Activated CD4-positive, alpha-beta T cell treated with anti-CD3 and anti-CD28 coated beads for 48 hours (primary cell): ENCODE measurements around the gene PLEKHG2.

Source experiments
- DNase-seq: peaks from one replicate; pipeline ENCODE4 v3.0.0-alpha.2; 2020

PLEKHG2 gene

DNA sequence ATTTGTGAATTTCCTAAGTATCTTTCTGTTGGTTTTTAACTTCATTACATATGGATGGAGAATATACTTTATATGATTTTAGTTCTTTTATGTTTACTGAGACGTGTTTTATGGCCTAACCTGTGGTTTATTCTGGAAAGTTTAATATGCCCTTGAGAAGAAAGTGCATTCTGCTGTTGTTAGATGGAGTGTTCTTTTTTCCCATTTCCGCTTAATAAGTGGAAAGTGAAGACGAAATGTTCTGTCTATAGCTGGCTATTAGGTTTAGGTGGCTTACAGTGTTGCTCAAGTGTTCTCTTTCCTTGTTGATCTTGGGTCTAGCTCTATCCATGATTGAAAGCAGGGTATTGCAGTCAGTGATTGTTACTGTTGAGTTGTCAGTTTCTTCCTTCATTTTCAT, 50.9 kb downstream of the PLEKHG2 start:
- no peak for DNase-seq

DNA sequence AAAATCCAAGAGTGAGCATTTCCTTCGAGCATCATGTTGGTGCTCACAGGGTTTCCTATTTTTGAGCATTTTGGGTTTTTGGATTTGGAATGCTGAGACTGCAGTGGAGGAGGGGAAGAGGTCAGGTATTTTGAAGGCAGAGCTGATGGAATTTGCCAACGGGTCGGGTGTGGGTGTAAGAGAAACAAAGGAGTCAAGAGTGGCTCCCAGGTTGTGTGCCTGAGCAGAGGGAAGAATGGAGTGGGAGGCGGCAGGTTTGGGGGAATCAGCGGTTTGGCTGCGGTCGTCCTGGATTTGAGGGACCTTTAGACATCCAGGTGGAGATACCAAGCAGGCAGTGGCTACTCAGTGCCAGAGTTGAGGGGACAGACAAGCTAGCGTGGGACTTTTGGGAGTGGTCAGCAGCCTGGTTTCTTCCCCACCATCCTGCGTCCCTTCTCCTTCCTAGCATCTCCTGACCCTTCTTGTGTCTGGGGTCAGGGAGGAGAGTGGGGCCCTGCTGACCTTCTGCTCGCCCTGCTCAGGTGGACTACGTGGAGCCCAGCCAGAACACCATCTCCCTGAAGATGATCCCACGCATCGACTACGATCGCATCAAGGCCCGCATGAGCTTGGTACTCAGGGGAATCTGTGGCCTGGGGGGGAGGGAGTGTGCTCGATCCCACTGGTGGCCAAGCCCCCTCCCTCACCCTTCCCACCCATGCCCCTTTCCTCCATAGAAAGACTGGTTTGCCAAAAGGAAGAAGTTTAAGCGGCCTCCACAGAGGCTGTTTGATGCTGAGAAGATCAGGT, 53.7 kb downstream of the PLEKHG2 start:
- DNase-seq: no peak

DNA sequence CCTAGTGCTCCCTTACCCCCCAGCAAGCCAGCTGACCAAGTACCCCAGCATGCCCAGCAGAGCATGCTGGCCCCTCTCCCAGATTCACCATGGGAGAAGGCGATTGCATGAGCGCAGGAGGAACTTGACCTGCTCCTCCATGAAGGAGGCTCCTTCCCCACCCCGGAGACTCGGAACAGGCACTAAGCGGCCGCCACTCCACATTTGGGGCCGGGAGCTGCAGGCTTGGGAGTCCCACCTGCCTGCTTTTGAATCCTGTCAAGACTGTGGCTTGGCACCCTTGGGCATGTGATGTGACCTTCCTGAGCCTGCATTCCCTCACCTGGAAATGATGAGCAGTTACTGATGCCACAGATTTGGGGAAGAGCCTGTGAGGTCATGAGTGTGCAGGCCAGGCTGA, 55.5 kb downstream of the PLEKHG2 start:
- no peak for DNase-seq

DNA sequence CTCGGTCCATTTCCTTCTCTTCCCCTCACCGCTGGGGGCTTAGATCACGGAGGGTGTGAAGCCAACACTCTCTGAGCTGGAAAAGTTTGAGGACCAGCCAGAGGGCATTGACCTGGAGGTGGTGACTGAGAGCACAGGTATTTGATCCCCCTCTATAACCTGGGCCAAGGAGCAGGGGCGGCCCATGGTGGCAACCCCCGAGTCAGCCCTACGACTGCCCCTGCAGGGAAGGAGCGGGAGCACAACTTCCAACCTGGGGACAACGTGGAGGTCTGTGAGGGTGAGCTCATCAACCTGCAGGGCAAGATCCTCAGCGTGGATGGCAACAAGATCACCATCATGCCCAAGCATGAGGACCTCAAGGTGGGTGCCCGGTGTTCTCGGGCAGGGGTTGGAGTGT, 56.6 kb downstream of the PLEKHG2 start:
- DNase-seq: no peak

DNA sequence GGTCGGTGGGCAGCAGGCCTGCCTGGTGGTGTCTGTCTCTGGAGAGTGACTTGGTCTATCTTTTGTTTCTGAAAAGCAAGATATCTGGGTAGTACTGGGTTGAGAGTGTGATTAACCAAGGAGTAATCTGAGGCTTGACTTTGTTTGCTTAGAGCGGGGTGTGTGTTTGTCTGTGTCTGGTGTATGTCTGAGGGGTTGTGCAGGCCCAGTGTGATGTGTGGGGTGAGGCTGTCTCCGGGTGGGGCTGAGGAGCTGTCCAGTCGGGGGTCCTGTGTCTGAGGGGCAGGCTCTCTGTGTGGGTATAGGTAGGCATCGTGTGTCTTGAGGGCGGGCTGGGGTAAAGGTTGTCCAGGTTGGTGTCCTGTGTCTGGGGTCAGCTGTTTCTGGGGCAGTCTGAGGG, 57.1 kb downstream of the PLEKHG2 start:
- no peak for DNase-seq

DNA sequence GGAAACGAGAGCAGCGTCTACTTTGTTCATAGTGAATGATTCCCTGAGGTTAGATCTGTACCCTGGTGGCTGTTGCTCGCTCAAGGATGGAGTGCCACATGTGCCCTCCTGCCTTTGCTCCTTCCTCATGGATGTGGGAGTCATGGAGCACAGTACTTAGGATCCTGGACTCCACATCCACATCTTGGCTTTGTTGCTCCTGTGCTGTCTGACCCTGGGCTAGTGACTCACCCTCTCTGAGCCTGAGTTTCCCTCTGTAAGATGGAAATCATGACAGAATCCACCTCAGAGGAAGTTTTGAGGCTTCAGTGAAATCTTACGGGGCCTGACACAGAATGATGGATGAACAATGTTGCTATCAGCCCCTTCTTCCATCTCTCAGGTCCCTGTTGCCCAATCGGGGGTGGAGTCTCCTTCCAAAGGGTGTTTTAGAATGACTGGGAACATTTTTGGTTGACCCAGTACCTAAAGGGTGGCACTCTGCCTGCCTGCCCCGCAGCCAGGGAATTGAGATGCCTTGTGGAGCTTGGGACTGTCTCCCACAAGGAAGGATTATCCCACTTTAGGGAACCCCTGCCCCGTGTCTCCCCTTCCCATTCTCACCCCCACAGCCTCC, 58.4 kb downstream of the PLEKHG2 start:
- peak; percentile 45 for DNase-seq

DNA sequence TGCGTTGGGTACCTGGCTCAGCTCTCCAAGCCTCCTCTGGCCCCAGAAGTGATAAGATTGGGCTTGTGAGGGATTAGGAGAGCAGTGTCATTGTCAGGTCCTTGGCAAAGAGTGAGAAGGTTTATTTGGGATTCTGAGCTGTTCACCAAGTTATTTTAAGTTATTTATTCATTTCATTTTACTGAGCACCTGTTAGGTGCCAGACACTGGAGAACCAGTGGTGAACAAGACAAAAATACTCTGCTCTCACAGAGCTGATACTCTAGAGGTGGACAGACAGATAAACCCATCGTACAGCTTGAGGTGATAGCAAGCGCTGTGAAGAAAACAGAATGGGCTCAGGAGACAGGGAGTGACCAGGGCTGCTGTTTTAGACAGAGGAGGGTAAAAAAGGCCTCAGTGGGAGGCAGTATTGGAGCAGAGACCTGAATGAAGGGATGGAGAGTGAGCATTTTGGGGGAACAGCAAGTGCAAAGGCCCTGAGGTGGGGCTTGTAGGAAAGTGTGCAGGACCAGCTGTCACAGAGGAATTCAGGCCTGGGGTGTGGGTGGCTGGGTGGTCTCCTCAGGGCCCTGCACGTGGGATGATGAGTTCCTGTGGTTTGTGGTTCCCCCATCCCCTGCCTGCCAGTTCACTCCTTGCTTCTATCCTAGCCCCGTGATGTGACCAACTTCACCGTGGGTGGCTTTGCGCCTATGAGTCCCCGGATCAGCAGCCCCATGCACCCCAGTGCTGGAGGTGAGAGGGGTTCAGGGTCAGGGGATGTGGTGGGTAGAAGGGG, 59.5 kb downstream of the PLEKHG2 start:
- no peak for DNase-seq

DNA sequence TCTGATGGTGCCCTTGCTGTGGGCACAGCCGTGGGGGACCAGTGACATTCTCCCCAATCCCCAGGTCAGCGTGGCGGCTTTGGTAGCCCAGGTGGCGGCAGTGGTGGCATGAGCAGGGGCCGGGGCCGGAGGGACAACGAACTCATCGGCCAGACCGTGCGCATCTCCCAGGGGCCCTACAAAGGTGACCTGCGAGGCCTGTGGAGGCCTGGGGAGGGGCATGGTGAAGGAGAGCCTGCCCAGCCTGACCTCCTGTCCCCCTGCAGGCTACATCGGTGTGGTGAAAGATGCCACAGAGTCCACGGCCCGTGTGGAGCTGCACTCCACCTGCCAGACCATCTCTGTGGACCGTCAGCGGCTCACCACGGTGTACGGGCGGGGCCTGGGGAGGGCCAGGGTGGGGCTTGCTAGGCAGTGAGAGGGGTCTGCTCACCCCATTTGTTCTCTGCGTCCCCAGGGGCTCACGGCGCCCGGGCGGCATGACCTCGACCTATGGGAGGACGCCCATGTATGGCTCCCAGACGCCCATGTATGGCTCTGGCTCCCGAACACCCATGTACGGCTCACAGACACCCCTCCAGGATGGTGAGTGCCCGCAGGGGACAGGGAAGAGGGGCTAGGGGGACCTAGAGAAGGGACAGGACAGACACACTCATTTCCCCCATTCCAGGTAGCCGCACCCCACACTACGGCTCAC, 60.4 kb downstream of the PLEKHG2 start:
- DNase-seq: no peak

DNA sequence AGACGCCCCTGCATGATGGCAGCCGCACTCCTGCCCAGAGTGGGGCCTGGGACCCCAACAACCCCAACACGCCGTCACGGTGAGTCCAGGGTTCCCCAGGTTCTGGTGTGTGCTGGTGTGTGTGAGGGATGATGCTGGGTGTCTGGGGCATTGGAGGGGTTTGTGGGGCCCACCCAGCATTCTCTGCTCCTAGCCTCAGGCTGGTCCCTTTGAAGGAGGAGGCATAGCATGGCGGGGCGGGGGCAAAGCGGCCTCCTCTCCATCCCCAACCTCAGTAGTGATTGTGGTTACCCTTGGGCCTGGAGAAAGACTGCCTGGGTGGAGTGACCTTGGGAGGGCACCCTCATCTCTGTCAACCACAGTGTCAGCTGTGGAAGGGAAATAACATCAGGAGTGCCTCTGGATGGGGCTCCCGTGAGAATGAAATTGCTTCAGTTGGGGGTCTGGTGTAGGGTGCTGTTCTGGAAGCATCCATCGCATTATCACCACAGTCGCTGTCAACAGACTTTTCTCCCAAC, 61.0 kb downstream of the PLEKHG2 start:
- no peak for DNase-seq

DNA sequence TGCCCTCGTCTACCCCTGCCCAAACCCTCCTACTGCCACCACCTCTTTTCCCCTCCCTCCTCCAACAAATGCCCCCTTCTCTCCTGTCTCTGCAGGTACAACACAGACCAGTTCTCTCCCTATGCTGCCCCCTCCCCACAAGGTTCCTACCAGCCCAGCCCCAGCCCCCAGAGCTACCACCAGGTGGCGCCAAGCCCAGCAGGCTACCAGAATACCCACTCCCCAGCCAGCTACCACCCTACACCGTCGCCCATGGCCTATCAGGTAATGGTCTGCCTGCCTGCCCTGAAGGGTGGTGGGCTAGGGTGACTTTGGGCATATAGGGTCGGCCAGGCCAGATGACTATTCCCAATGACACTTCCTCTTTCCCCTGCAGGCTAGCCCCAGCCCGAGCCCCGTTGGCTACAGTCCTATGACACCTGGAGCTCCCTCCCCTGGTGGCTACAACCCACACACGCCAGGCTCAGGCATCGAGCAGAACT, 61.7 kb downstream of the PLEKHG2 start:
- peak; percentile 84 for DNase-seq

DNA sequence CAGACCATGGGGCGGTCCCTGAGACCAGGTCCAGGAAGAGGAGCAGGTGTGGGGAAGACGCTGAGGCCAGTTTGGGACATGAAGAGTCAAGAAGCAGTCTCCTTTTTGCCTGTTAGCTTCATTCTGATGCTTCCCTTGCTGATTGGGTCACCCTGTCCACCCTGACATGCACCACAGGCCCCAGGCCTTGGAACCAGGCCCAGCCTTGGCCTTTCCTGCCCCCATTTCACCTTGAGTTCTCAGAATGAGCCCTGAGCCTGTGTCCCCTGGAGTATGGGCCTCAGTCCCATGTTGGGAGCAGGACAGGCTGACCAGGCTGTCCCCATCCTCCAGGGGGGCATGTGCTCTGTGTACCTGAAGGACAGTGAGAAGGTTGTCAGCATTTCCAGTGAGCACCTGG, 63.3 kb downstream of the PLEKHG2 start:
- DNase-seq: no peak
